ENCODE measurements around the gene BZW2. TPM values are rescaled to one million over a fixed set of nuclear protein-coding genes. Genes with fewer than 3 reads are reported as not detected.

The BZW2 gene
- total and polyA plus RNA-seq, 4 donors: 32.4 to 53.7 (median 46.1) TPM

- H3K4me1 ChIP-seq (ENCODE audit: control insufficient read depth in 5 of 5, insufficient read depth in 5 of 5, low read length in 5 of 5): no peaks in the 10 kb centered on the region
- no peak for ATAC-seq (ENCODE audit: insufficient read depth, low FRiP score)
- no peaks in the 10 kb centered on the region for H3K9me3 ChIP-seq (ENCODE audit: control insufficient read depth in 4 of 4, insufficient read depth in 3 of 4, low read length in 3 of 4)
- H3K4me3 ChIP-seq: no peak overlapping the region
- DNase-seq: no peak
- no peak for TF ChIP-seq CTCF (IDR thresholded peaks at IDR 0.05; ENCODE audit: control extremely low read depth, extremely low read depth)
- no peak overlapping the region for H3K9ac ChIP-seq (ENCODE audit: insufficient read depth in 1 of 2, low read length in 2 of 2)
- no peak overlapping the region for H3K27ac ChIP-seq (ENCODE audit: low read depth in 1 of 2, low read length in 1 of 2)
- H3K36me3 ChIP-seq (ENCODE audit: control insufficient read depth in 4 of 4, insufficient read depth in 4 of 4, low read length in 4 of 4): peaks cover 6 to 20% (median 17%) of the 10 kb centered on the region in 4 donors
- H3K27me3 ChIP-seq (ENCODE audit: control insufficient read depth in 3 of 3, insufficient read depth in 3 of 3, low read length in 2 of 3): no peaks in the 10 kb centered on the region
- 95 to 96% methylated on average over 2 of the region's 2 CpGs for WGBS, 2 donors
These were observed 34.3 kb upstream of the BZW2 start for GRCh38 chr7:16611711-16612110.

GRCh38 chr7:16615228-16615627 is 30.8 kb upstream of the BZW2 start:
- Histone ChIP-seq H3K36me3 (ENCODE audit: control insufficient read depth in 4 of 4, insufficient read depth in 4 of 4, low read length in 4 of 4) (peaks cover 5 to 32% (median 13%) of the 10 kb centered on the region in 4 donors), H3K4me3 (no peak overlapping the region), H3K4me1 (ENCODE audit: control insufficient read depth in 5 of 5, insufficient read depth in 5 of 5, low read length in 5 of 5) (no peaks in the 10 kb centered on the region), H3K9me3 (ENCODE audit: control insufficient read depth in 4 of 4, insufficient read depth in 3 of 4, low read length in 3 of 4) (no peaks in the 10 kb centered on the region), H3K9ac (ENCODE audit: insufficient read depth in 1 of 2, low read length in 2 of 2) (no peak overlapping the region), H3K27ac (ENCODE audit: low read depth in 1 of 2, low read length in 1 of 2) (no peak overlapping the region), H3K27me3 (ENCODE audit: control insufficient read depth in 3 of 3, insufficient read depth in 3 of 3, low read length in 2 of 3) (no peaks in the 10 kb centered on the region)
- ATAC-seq (ENCODE audit: insufficient read depth, low FRiP score) (no peak), DNase-seq (no peak)
- 78 to 89% methylated on average over 5 of the region's 5 CpGs for WGBS, 2 donors
- no peak for TF ChIP-seq CTCF (IDR thresholded peaks at IDR 0.05; ENCODE audit: control extremely low read depth, extremely low read depth)

GRCh38 chr7:16616122-16616521 is 29.9 kb upstream of the BZW2 start:
- Histone ChIP-seq H3K27ac (ENCODE audit: low read depth in 1 of 2, low read length in 1 of 2) (no peak overlapping the region), H3K9me3 (ENCODE audit: control insufficient read depth in 4 of 4, insufficient read depth in 3 of 4, low read length in 3 of 4) (no peaks in the 10 kb centered on the region), H3K27me3 (ENCODE audit: control insufficient read depth in 3 of 3, insufficient read depth in 3 of 3, low read length in 2 of 3) (no peaks in the 10 kb centered on the region), H3K4me3 (no peak overlapping the region), H3K36me3 (ENCODE audit: control insufficient read depth in 4 of 4, insufficient read depth in 4 of 4, low read length in 4 of 4) (peaks cover 5 to 35% (median 15%) of the 10 kb centered on the region in 4 donors), H3K4me1 (ENCODE audit: control insufficient read depth in 5 of 5, insufficient read depth in 5 of 5, low read length in 5 of 5) (no peaks in the 10 kb centered on the region), H3K9ac (ENCODE audit: insufficient read depth in 1 of 2, low read length in 2 of 2) (no peak overlapping the region)
- no peak for TF ChIP-seq CTCF (IDR thresholded peaks at IDR 0.05; ENCODE audit: control extremely low read depth, extremely low read depth)
- WGBS, 2 donors: 70 to 83% methylated on average over 4 of the region's 4 CpGs
- DNase-seq (no peak), ATAC-seq (ENCODE audit: insufficient read depth, low FRiP score) (no peak)

GRCh38 chr7:16616542-16616941 is 29.4 kb upstream of the BZW2 start:
- no peak for DNase-seq
- Histone ChIP-seq H3K36me3 (ENCODE audit: control insufficient read depth in 4 of 4, insufficient read depth in 4 of 4, low read length in 4 of 4) (peaks cover 5 to 34% (median 15%) of the 10 kb centered on the region in 4 donors), H3K27ac (ENCODE audit: low read depth in 1 of 2, low read length in 1 of 2) (no peak overlapping the region), H3K4me1 (ENCODE audit: control insufficient read depth in 5 of 5, insufficient read depth in 5 of 5, low read length in 5 of 5) (no peaks in the 10 kb centered on the region), H3K9ac (ENCODE audit: insufficient read depth in 1 of 2, low read length in 2 of 2) (no peak overlapping the region), H3K9me3 (ENCODE audit: control insufficient read depth in 4 of 4, insufficient read depth in 3 of 4, low read length in 3 of 4) (no peaks in the 10 kb centered on the region), H3K4me3 (no peak overlapping the region), H3K27me3 (ENCODE audit: control insufficient read depth in 3 of 3, insufficient read depth in 3 of 3, low read length in 2 of 3) (no peaks in the 10 kb centered on the region)
- no peak for TF ChIP-seq CTCF (IDR thresholded peaks at IDR 0.05; ENCODE audit: control extremely low read depth, extremely low read depth)
- WGBS, 2 donors: 93 to 94% methylated on average over 17 to 18 of the region's 18 CpGs
- no peak for ATAC-seq (ENCODE audit: insufficient read depth, low FRiP score)
